ENCODE data around the gene NAT16.
A peak's percentile ranks its signal among the peaks of the same experiment; 100 is the strongest.

Gene NAT16

DNA sequence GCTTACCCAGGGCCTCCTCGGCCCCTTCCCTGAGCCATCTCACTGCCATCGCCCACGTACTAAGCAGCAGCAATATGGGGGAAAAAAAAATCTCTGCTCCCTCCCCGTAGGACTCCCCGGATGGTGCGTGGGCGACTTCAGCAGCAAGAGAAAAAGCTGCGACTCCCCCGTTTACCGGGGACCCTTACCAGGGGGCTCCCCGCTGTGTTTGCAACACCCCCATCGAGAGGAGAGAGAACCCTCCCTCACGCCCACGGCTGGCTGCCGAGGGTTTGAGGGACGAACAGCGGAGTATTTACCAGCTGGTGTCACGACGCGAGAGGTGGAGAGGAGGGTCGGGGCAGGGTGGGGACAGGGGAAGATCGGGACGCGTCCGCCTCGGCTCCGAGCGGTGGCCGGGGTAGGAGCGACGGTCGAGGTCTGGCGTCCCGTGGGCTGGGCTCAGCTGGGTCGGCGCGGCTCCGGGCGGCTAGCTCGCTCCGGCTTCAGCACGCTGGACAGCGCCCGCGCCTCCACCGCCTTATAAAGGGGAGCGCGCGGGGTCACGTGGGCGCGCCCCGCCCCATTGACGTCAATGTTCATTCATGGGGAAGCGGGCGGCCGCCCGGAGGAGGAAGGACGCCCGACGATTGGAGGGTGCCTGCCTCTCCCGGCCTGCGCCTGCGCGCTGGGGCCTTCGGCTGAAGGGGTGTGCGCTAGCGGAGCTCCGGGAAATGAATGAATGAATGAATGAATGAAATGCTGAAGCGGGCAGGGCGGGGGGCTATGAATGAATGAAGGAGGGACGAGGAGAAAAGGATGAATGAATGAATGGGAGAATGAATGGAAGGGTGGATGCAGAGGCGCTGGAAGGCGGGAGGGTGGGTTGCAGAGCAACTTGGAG, 14.8 kb downstream of the NAT16 start, which contains the start of gene VGF:
TSS of gene VGF (minus strand) at position 495 of the 883 bp plus-strand sequence. CDS start 726 bp downstream, outside the sequence.
- Histone ChIP-seq H3K9ac (ENCODE audit: low read length in 2 of 2) (no peak within 1 kb of the TSS), H3K4me1 (ENCODE audit: control insufficient read depth, insufficient read depth, low read length) (peaks cover 42% of the 10 kb centered on the region), H3K36me3 (ENCODE audit: control insufficient read depth in 2 of 2, insufficient read depth in 2 of 2, low read length in 2 of 2) (peaks cover under 1 to 2% of the 10 kb centered on the region in 2 donors), H3K27ac (ENCODE audit: low read length) (no peak within 1 kb of the TSS), H3K4me3 (ENCODE audit: low read length in 2 of 2) (peak within 1 kb of the TSS; percentile 17 to 49), H3K27me3 (ENCODE audit: control insufficient read depth in 1 of 2, insufficient read depth in 2 of 2, low read length in 2 of 2) (peaks cover 69 to 83% of the 10 kb centered on the region in 2 donors), H3K9me3 (ENCODE audit: control insufficient read depth in 2 of 2, low read length in 2 of 2) (no peaks in the 10 kb centered on the region)

DNA sequence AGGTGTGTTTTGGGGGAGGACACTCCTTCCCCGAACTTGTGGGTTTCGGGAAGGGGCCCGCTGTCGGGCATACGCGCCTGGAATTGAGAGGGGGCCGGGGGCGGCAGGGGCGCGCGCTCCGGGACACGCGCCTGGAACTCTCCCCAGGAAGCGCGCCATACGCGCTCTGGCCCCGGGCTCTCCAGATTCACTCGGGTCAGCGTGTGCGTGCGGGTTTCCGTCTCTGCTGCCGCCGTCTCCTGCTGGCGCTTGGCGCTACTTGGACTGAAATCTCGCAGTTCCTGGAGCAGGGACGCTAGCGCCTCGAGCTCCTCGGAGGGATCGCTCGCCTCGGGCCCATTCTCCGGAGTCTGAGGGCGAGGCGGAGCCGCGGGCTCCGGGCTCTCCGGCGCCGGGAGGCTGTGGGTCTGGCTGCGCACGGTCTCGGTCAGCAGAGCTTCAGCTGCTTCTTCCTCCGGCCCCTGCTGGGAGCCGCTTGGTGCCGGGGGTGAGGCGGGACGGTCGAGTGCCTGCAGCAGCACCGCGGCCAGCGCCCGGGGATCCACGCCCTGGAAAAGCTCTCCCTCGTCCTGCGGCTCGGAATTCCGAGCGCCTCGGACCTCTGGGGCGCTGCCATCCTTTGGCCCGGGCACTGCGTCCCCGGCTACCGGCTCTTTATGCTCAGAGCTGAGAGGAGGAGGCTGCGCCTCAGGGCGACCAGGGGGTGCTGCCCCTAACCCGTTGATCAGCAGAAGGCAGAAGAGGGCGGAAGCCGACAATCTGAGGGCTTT, 15.8 kb downstream of the NAT16 start:
- Histone ChIP-seq H3K36me3 (ENCODE audit: control insufficient read depth in 2 of 2, insufficient read depth in 2 of 2, low read length in 2 of 2) (peaks cover 5 to 8% of the 10 kb centered on the region in 2 donors), H3K27ac (ENCODE audit: low read length) (no peak overlapping the region), H3K9ac (ENCODE audit: low read length in 2 of 2) (no peak overlapping the region), H3K4me3 (ENCODE audit: low read length in 2 of 2) (no peak overlapping the region), H3K27me3 (ENCODE audit: control insufficient read depth in 1 of 2, insufficient read depth in 2 of 2, low read length in 2 of 2) (peaks cover 58 to 76% of the 10 kb centered on the region in 2 donors), H3K4me1 (ENCODE audit: control insufficient read depth, insufficient read depth, low read length) (peaks cover 32% of the 10 kb centered on the region), H3K9me3 (ENCODE audit: control insufficient read depth in 2 of 2, low read length in 2 of 2) (no peaks in the 10 kb centered on the region)

DNA sequence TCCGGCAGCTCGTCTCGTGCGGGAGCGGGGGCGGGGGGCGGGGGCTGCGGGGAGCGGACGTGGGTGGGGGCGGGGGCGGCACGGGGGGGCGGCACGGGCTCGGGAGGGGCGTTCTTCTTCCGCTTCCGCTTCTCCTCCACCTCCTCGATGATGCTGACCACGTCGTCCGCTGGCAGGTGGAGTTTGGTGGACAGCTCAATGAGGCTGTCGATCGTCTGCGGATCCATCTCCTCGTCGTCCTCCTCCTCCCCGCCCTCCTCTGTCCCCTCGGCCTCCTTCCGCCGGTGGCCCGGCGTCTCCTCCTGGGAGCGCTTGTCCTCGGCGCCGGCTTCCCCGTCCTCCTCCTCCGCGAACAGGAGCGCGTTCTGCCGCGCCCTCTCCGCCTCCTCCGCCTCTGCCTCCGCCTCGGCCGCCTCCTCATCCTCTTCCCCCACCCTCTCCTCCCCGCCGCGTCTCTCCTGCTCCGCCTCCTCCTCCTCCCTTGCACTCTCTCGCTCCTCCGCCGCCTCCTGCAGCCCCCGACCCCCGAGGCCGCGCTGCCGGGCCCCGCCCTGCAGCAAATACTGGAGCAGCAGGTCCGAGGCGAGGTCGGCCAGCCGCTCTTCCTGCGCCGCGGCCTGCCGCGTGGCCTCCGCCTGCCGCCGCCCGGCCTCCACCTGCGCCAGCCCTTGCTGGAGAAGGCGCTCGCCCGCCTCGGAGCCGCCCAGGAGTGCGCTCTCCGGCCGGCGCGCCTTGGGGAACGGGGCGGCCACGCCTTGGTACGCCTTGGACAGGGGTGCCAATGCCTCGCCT, 16.6 kb downstream of the NAT16 start:
- H3K4me3 ChIP-seq (ENCODE audit: low read length in 2 of 2) = peak overlapping the region; percentile 31 to 60
- H3K27me3 ChIP-seq (ENCODE audit: control insufficient read depth in 1 of 2, insufficient read depth in 2 of 2, low read length in 2 of 2) = peaks cover 51 to 71% of the 10 kb centered on the region in 2 donors
- peaks cover 9 to 13% of the 10 kb centered on the region in 2 donors for H3K36me3 ChIP-seq (ENCODE audit: control insufficient read depth in 2 of 2, insufficient read depth in 2 of 2, low read length in 2 of 2)
- H3K4me1 ChIP-seq (ENCODE audit: control insufficient read depth, insufficient read depth, low read length) = peaks cover 31% of the 10 kb centered on the region
- no peak overlapping the region for H3K27ac ChIP-seq (ENCODE audit: low read length)
- H3K9me3 ChIP-seq (ENCODE audit: control insufficient read depth in 2 of 2, low read length in 2 of 2) = no peaks in the 10 kb centered on the region
- H3K9ac ChIP-seq (ENCODE audit: low read length in 2 of 2) = no peak overlapping the region

DNA sequence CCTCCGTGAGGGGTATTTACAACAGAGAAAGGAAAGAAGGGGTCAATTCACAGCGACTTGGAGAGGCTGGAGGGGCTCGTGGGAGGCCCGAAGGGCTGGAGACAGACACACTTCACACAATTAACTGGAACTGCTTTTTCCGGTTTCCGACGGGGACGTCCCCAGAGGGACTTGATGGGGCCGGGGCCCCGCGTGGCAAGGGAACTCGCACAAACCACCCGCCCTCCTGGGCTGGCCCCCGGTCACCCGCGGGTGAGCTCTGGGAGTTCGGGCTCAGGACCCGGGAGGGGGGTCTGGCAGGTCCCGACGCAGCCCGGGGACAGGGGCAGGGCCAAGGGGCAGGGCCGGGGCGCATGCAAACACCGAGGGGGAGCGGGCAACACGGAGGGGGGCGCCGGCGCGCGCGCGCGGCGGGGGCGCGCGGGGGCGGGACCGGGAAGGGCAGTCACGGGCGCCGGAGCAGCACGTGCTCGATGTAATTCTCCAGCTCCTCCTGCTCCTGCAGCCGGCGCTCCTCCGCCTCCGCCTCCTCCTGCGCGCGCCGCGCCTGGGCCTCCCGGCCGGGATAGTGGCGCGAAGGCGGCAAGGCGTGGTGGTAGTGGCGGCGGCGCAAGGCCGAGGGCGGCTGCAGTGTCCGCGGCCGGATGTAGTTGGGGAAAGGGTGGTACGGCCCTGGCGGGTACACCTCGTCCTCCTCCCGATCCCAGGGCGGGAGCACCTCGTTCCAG, 17.4 kb downstream of the NAT16 start:
- H3K36me3 ChIP-seq (ENCODE audit: control insufficient read depth in 2 of 2, insufficient read depth in 2 of 2, low read length in 2 of 2) = peaks cover 12 to 16% of the 10 kb centered on the region in 2 donors
- H3K9me3 ChIP-seq (ENCODE audit: control insufficient read depth in 2 of 2, low read length in 2 of 2) = no peaks in the 10 kb centered on the region
- peak overlapping the region; percentile 4 to 60 for H3K4me3 ChIP-seq (ENCODE audit: low read length in 2 of 2)
- H3K9ac ChIP-seq (ENCODE audit: low read length in 2 of 2) = no peak overlapping the region
- peaks cover 31% of the 10 kb centered on the region for H3K4me1 ChIP-seq (ENCODE audit: control insufficient read depth, insufficient read depth, low read length)
- H3K27ac ChIP-seq (ENCODE audit: low read length) = no peak overlapping the region
- peaks cover 44 to 64% of the 10 kb centered on the region in 2 donors for H3K27me3 ChIP-seq (ENCODE audit: control insufficient read depth in 1 of 2, insufficient read depth in 2 of 2, low read length in 2 of 2)

DNA sequence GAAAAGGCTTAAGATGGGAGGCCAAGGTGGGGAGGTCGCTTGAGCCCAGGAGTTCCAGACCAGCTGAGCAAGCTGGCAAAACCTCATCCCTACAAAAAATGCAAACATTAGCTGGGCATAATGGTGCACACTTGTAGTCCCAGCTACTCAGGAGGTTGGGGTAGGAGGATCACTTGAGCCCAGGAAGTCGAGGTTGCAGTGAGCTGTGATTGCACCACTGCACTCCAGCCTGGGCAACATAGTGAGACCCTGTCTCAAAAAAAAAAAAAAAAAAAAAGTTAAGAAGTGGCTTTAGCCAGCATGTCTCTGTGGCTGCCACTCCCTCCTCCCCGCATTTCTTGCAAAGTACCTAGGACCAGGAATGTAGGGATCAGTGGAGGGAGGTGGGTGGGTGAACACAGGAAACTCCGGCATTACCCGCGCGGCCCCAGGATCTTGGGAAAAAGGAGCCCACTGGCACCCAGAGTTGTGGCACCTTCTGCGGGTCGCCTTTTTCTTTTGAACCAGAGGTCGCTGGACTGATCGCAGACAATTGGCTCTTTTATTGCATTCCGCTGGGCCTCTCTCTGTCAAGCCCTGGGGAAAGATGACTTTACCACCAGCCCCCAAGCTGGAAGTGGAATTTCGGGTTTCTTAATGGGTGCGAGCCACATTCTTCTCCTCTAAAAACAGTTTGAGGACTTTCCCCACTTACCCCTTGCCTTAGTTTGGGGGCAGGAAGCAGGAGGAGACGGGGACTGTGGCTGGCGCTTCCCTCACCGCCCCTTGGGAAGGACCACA, 18.2 kb downstream of the NAT16 start:
- H3K9ac ChIP-seq (ENCODE audit: low read length in 2 of 2) = no peak overlapping the region
- H3K27me3 ChIP-seq (ENCODE audit: control insufficient read depth in 1 of 2, insufficient read depth in 2 of 2, low read length in 2 of 2) = peaks cover 37 to 55% of the 10 kb centered on the region in 2 donors
- no peaks in the 10 kb centered on the region for H3K9me3 ChIP-seq (ENCODE audit: control insufficient read depth in 2 of 2, low read length in 2 of 2)
- H3K27ac ChIP-seq (ENCODE audit: low read length) = no peak overlapping the region
- H3K36me3 ChIP-seq (ENCODE audit: control insufficient read depth in 2 of 2, insufficient read depth in 2 of 2, low read length in 2 of 2) = peaks cover 12 to 16% of the 10 kb centered on the region in 2 donors
- H3K4me3 ChIP-seq (ENCODE audit: low read length in 2 of 2) = no peak overlapping the region
- H3K4me1 ChIP-seq (ENCODE audit: control insufficient read depth, insufficient read depth, low read length) = peaks cover 31% of the 10 kb centered on the region

DNA sequence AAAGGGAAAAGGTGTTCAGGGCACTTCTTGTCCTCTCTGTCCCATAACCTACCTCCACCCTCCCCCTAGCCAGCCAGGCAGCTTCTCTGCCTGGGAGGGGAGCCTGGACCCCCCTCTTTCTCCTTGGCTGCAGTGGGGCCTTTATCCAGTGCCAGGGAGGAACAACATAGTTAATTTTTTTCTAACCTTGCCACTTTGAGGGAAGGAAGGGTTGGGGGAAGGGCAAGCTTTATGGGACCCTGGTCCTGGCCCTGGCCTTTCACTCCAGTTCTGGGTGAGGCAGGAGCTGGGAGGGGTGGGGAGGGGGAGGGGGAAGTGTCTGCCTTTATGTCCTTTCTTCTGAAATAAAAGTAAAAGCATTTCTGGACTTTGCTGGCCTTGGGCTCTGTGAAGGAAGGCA, 19.2 kb downstream of the NAT16 start:
- Histone ChIP-seq H3K27ac (ENCODE audit: low read length) (no peak overlapping the region), H3K9me3 (ENCODE audit: control insufficient read depth in 2 of 2, low read length in 2 of 2) (no peaks in the 10 kb centered on the region), H3K9ac (ENCODE audit: low read length in 2 of 2) (no peak overlapping the region), H3K36me3 (ENCODE audit: control insufficient read depth in 2 of 2, insufficient read depth in 2 of 2, low read length in 2 of 2) (peaks cover 12 to 16% of the 10 kb centered on the region in 2 donors), H3K4me1 (ENCODE audit: control insufficient read depth, insufficient read depth, low read length) (peaks cover 29% of the 10 kb centered on the region), H3K27me3 (ENCODE audit: control insufficient read depth in 1 of 2, insufficient read depth in 2 of 2, low read length in 2 of 2) (peaks cover 31 to 48% of the 10 kb centered on the region in 2 donors), H3K4me3 (ENCODE audit: low read length in 2 of 2) (no peak overlapping the region)

DNA sequence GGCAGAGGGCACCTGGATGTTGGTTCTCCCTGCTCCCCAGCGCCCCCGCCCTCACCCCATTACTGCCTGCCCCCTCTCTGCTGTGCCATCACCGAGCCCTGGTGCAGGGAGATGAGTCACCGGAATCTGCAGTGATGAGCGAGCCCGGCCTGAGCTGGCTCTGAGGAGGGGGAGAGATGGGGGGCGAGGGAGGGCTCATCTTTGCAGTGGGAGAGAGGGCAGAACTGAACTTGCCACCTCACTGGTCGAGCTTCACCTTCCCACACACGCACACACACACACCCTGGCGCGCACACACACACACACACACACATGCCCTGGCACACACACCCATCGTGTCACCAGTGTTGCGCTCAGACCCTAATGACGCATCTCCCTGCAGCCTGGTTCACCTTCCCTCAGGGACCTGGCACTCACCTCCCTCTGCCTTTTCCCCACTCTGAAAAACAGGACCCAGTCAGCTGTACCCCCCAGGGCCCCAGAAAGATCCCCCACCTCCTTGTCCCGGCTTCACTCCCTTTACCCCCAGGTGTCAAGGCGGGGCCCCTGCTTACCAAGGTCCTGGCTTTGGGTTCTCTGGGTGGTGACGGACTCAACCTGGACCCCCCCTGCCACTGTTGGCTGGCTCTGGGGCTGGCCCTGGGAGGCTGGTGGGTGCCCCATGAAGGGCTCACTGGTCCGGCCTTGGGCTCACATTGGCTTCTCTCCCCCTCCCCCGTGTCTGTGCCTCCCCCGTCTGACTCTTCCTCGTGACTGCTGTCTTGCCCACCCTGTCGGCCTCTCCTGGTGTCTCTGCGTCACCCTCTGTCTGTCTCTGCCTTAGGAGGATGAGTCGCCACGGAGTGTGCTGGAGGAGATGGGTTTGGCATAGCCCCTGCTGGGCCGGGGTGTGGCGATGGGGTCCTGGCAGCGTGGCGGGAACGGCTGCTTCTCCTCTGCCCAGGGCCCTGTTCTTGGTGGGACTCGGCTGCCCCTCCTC, 20.1 kb downstream of the NAT16 start:
- Histone ChIP-seq H3K36me3 (ENCODE audit: control insufficient read depth in 2 of 2, insufficient read depth in 2 of 2, low read length in 2 of 2) (peaks cover 12 to 16% of the 10 kb centered on the region in 2 donors), H3K27ac (ENCODE audit: low read length) (no peak overlapping the region), H3K9me3 (ENCODE audit: control insufficient read depth in 2 of 2, low read length in 2 of 2) (no peaks in the 10 kb centered on the region), H3K4me3 (ENCODE audit: low read length in 2 of 2) (no peak overlapping the region), H3K4me1 (ENCODE audit: control insufficient read depth, insufficient read depth, low read length) (peaks cover 27% of the 10 kb centered on the region), H3K27me3 (ENCODE audit: control insufficient read depth in 1 of 2, insufficient read depth in 2 of 2, low read length in 2 of 2) (peaks cover 24 to 40% of the 10 kb centered on the region in 2 donors), H3K9ac (ENCODE audit: low read length in 2 of 2) (no peak overlapping the region)

DNA sequence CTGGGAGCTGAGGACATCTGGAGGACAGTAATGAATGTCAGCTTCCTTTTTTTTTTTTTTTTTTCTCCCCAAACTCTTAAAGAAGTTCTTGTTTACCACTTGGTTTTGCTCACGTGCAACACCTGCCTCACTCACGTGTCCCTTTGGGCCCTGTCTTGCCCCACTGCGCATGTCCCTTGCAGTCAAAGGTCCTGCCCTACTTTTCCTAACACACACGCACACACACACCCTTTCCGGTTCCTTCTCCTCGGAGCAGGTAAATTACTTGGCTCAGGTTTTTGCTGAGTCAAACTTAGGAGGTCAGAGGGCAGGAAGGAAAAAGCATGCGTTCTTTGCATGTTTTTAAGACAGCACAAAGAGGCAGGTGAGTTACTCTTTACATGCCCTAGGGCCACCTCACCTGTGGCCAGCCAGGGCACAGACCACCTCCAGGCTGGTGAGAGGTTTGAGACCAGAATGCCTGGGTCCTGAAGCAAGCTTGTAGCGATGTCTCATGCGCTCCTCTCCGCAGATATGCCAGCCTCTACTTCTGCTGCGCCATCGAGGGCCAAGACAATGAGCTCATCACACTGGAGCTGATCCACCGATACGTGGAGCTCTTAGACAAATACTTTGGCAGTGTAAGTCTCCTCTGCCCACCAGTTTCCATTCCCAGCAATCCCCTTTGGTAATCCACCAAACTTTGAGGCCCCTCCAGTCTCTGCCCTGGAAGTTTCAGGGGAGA, 23.1 kb downstream of the NAT16 start:
- Histone ChIP-seq H3K27ac (ENCODE audit: low read length) (no peak overlapping the region), H3K9ac (ENCODE audit: low read length in 2 of 2) (no peak overlapping the region), H3K4me3 (ENCODE audit: low read length in 2 of 2) (no peak overlapping the region), H3K36me3 (ENCODE audit: control insufficient read depth in 2 of 2, insufficient read depth in 2 of 2, low read length in 2 of 2) (peaks cover 12 to 16% of the 10 kb centered on the region in 2 donors), H3K9me3 (ENCODE audit: control insufficient read depth in 2 of 2, low read length in 2 of 2) (no peaks in the 10 kb centered on the region), H3K27me3 (ENCODE audit: control insufficient read depth in 1 of 2, insufficient read depth in 2 of 2, low read length in 2 of 2) (peaks cover 5 to 14% of the 10 kb centered on the region in 2 donors), H3K4me1 (ENCODE audit: control insufficient read depth, insufficient read depth, low read length) (peaks cover 10% of the 10 kb centered on the region)

All from stomach smooth muscle (tissue), 2 donors.